Esophagus muscularis mucosa (tissue), 3 donors: Measurements from ENCODE around the gene PLD2.

Source experiments
- POLR2A ChIP-seq: fragments of 450-650 bp; IDR thresholded peaks from one replicate; pipeline ENCODE4 v1.6.1; 2017; ENCODE audit warnings: antibody characterized with exemption, moderate library complexity, mild to moderate bottlenecking, low read depth
- POLR2AphosphoS5 ChIP-seq, 2 donors: sonication (generic); formaldehyde crosslinking; IDR thresholded peaks; one replicate each; pipeline ENCODE4 v1.6.1; 2017; ENCODE audit warnings: antibody characterized with exemption in 2 of 2
- TF ChIP-seq, protein P1 (sequence below), 3 experiments: fragments of 200-600 bp in 2 of 3; fragments of 450-650 bp in 1 of 3; sonication (generic) in 2 of 3; IDR thresholded peaks; one replicate each; pipeline ENCODE4 v1.5.1; 2017 to 2019; ENCODE audit warnings: antibody characterized with exemption in 3 of 3, mild to moderate bottlenecking in 2 of 3, moderate library complexity in 1 of 3

DNA sequence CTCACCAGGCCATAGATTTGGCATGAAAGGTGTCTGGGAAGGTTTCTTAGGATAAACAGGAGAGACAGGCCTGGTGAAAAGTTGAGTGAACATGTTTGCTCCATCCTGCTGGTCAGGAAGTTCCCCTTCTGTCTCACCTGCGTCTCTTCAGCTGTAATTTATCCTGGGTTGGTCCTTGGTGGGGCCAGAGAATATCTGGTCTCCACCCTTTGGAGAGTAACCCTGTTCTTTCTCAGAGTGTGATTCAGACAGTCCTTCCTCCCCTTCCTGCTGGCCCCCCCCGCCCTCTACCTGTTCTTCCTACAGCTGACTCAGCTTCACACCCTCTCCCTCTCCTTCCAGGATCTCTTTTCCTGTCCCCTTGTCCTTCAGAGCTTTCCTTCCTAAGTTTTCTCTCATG lies 43.3 kb downstream of the PLD2 start:
- TF ChIP-seq POLR2A, result no peak
- TF ChIP-seq, protein P1, sequence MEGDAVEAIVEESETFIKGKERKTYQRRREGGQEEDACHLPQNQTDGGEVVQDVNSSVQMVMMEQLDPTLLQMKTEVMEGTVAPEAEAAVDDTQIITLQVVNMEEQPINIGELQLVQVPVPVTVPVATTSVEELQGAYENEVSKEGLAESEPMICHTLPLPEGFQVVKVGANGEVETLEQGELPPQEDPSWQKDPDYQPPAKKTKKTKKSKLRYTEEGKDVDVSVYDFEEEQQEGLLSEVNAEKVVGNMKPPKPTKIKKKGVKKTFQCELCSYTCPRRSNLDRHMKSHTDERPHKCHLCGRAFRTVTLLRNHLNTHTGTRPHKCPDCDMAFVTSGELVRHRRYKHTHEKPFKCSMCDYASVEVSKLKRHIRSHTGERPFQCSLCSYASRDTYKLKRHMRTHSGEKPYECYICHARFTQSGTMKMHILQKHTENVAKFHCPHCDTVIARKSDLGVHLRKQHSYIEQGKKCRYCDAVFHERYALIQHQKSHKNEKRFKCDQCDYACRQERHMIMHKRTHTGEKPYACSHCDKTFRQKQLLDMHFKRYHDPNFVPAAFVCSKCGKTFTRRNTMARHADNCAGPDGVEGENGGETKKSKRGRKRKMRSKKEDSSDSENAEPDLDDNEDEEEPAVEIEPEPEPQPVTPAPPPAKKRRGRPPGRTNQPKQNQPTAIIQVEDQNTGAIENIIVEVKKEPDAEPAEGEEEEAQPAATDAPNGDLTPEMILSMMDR (IDR thresholded peaks at IDR 0.05), result no peak
- TF ChIP-seq POLR2AphosphoS5 (IDR thresholded peaks at IDR 0.05), result no peak
